Measurements from ENCODE around the gene MBD5. TPM values are rescaled to one million over a fixed set of nuclear protein-coding genes. Genes with fewer than 3 reads are reported as not detected.

Gene MBD5
- total RNA-seq, 1 experiment from 2014 or later: 25.1 TPM

- DNase-seq (ENCODE audit: extremely low read depth, low read depth): no peak
These were observed 271.5 kb downstream of the MBD5 start for GRCh38 chr2:148292431-148292830.

DNA sequence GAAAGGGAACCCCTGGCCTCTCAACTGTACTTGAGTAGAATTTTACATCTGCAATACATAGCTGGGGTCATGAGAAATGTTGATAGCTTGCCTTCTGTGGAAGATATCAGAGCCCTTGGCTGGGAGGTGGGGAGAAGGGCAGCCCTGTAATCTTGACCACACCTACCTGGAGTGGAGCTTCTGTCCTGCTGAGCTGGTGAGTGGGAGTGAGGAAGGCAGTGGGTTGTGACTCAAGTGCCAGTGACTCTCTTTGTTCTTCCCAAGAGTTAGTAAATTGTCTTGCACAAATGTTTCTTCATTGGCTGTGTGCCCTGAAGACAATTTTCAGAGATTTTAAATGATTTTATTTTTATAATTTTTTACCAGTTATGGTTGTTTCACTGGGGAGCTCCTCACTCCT, 277.3 kb downstream of the MBD5 start:
- DNase-seq (ENCODE audit: extremely low read depth, low read depth): no peak

DNA sequence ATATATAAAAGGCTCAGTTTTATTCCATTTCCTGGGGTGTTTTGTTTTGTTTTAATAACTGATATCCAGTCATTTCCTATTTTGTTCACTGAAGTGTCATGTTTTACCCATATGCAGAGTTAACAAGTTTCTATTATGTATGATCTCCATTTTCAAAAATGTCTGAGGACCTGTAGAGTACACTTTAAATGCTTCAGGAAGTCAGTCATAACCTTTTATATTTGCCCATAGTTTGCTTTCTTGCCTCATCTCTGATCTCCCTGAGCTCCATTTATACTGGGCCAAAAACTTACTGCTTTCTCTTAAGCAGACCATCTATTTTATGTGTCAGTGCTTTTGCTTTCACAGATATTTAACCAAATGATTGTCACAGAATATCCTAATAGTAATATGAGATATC, 278.7 kb downstream of the MBD5 start:
- DNase-seq (ENCODE audit: extremely low read depth, low read depth): no peak

DNA sequence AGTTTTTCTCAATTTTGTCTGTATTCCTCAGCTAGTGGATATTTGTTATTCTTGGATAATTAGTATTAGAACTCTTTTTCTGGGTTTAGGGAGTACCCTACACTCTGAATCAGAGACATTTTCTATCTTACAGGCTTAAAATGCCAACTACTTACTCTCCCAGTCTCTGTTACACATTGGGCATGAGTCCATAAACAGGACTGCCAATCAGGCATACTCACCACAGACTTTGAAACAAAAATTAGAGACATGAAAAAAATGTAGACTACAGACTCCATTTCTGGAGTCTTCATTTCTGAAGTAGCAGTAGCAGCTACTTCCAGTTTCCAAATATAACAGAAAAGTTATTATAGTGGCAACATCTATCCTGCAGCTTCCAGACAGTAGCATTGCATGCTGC, 279.7 kb downstream of the MBD5 start:
- DNase-seq (ENCODE audit: extremely low read depth, low read depth): no peak

DNA sequence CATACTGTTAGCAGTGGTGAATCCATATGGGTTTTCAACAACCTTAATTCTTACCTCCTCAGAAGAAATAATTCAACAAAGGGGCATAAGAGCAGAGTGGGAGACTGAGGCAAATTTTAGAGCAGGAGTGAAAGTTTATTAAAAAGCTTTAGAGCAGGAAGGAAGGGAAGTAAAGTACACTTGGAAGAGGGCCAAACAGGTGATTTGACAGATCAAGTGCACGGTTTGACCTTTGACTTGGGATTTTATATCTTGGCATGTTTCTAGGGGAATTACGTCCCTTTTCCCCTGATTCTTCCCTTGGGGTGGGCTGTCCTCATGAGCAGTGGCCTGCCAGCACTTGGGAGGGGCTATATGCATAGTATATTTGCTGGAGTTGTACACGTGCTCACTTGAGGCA, 280.5 kb downstream of the MBD5 start:
- DNase-seq (ENCODE audit: extremely low read depth, low read depth): no peak

DNA sequence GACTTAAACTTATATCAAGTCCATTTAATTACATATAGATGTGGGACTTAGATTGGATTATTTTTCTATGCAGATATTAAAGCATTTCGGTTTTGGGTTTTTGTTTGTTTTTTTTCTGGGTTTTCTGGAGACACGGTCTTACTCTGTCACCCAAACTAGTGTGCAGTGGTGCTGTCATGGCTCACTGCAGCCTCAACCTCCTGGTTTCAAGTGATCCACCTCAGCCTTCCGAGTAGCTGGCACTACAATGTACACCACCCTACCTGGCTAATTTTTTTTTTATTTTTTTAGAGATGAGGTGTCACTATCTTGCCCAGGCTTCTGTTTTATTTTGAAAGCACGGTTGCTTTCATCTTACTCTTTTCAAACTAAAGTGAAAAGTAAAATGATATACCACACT, 281.6 kb downstream of the MBD5 start:
- DNase-seq (ENCODE audit: extremely low read depth, low read depth): no peak

DNA sequence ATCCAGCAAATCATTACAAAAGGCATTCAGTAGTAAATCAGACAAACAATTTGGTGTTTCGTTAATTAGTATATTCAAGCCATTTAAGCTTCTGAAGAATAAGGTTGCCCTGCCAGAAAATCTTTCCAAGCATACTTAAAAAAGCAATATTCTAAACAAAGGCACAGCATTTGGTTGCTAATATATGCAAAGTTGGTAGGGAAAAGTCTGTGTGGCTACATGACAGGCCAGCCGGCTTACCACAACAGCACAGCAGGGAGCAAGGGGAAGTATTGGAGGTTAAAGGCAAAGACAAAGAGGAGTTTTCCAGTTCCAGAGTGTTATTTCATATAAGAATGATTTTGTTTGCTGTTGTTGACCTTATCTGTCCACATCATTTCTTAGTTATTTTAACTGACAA, 282.3 kb downstream of the MBD5 start:
- no peak for DNase-seq (ENCODE audit: extremely low read depth, low read depth)

GRCh38 chr2:148305476-148305875, 284.6 kb downstream of the MBD5 start:
- DNase-seq (ENCODE audit: extremely low read depth, low read depth): no peak

DNA sequence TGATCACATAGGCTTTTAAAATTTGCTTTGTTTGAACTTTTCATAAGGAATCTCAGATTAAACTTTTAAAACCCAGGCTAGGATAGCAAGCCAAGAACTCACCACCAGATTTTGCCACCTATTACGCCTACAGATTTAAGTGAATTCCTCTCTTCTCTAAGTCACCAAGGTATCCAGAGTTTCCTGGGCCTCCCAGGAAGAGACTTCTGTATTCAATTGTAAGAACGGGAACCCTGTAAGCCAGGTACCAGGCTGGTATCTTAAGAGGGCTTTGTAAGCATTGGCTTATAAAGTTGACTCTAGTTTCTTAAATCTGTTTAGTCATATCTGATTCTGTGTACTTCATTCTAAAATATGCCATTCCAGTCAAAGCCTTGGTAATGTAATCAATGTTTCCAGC, 285.1 kb downstream of the MBD5 start:
- no peak for DNase-seq (ENCODE audit: extremely low read depth, low read depth)

DNA sequence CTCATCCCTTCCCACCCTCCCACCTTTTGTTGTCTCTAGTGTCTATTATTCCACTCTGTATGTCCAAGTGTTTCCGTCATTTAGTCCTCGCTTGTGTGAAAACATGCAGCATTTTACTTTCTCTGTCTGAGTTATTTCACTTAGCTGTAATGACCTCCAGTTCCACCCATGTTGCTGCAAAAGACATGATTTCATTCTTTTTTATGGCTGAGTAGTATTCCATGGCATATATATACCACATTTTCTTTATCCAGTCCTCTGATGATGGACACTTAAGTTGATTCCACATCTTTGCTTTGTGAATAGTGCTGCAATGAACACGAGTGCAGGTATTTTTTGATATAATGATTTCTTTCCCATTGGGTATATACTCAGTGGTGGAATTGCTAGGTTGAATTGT, 296.7 kb downstream of the MBD5 start:
- DNase-seq (ENCODE audit: extremely low read depth, low read depth): no peak

DNA sequence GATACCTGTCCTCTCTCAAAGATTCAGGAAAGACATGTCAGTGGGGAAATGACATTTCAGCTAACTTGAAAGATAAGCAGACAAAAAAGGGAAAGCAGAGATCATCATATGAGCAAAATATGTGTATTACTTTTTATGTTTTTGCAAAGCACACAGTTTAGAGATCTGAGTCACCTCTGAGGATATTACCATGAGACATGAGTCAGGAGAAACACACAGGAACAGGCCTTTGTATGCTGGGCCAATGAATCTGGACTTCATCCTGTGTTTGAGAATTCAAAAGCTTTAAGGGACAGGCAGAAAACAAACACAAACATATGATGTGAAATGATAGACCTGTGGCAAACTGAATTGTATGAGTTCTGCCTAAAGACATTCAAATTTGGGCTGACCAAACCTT, 317.6 kb downstream of the MBD5 start:
- DNase-seq (ENCODE audit: extremely low read depth, low read depth): peak; percentile 5

GRCh38 chr2:148342086-148342485, 321.2 kb downstream of the MBD5 start:
- no peak for DNase-seq (ENCODE audit: extremely low read depth, low read depth)

- no peak for DNase-seq (ENCODE audit: extremely low read depth, low read depth)
These were observed 329.3 kb downstream of the MBD5 start for GRCh38 chr2:148350199-148350598.

DNA sequence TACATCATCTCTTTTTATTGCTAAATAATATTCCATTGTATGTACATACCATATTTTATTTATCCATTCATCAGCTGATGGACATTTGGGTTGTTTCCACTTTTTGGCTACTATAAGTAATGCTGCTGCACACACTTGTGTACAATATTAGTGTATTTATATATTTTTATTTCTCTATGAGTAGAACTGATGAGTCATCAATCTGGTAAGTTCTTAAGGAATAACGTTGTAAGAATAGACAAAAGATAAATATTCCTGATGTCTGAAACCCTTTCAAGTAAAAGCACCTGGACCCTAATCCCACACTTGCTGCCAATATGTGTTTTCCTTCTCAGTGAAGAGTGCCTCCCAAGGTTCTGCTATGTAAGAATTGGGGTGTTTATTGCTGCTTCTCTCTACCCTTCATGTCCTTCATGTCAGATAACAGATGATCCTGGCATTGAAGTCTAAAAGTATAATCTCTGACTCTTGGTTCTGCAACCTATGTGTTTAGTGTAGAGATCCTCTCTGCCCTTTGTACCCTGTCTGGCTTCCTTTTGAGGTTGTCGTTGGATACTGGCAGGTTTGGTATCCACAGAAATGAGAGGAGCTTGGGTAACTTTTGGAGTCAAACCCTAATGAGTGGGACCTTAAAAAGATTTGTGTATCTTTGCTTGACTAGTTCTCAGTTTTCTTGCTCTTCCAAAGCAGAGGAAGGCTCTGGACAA, 330.7 kb downstream of the MBD5 start:
- no peak for DNase-seq (ENCODE audit: extremely low read depth, low read depth)

- DNase-seq (ENCODE audit: extremely low read depth, low read depth): no peak
These were observed 337.5 kb downstream of the MBD5 start for GRCh38 chr2:148358375-148358774.

- no peak for DNase-seq (ENCODE audit: extremely low read depth, low read depth)
These were observed 339.8 kb downstream of the MBD5 start for GRCh38 chr2:148360662-148361061.

GRCh38 chr2:148362144-148362796, 341.4 kb downstream of the MBD5 start:
- DNase-seq (ENCODE audit: extremely low read depth, low read depth): no peak

DNA sequence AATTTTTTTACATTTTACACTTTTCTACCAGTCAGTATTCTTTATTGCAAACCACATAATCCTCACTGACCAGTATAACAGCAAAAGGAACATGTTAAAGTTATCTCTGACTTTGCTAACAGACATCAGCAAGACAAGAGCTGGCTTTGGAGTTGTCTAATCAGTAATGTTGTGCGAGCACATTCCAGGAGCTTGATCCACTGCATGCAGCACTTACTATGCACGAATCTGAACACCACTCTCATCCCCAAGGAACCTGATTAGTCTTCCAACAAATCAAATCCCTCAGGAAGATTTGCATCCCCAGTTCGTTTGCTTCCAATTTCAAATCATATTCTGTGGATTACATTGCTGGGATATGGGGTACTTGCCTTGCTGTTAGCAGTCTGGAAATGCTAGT, 354.3 kb downstream of the MBD5 start:
- no peak for DNase-seq (ENCODE audit: extremely low read depth, low read depth)

DNA sequence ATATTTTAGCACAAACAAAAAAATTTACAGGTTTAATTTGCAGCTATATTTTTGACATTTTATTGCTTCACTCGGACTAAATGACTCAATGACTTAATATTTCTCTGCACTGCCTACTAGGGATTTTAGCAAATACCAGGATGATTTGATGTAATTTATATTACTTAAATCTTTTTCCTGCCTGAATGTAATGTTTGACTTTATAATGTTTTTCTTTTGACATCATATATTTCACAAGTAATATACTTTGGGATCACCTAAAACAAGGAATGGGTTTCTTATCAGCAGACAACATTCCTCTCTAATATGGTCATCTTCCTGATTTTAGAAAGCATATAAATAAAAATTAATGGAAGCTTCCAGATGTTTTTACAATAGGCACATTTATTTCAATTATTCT, 370.4 kb downstream of the MBD5 start:
- no peak for DNase-seq (ENCODE audit: extremely low read depth, low read depth)

DNA sequence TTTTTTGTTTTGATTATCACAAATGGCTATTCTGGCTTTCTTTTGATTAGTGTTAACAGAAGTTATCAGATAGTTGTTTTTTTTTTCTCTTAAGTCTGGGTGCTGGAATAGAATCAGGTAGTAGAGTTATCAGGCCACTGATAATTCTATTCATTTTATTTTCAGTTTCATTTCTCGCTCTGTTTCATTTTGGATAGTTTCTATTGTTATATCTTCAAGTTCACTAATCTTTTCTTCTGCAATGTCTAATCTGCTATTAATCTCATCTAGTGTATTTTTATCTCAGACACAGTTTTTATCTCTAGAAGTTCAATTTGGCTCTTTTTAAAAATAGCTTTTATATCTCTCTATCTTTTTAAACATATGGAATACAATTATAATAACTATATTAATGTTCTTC, 381.9 kb downstream of the MBD5 start:
- no peak for DNase-seq (ENCODE audit: extremely low read depth, low read depth)

DNA sequence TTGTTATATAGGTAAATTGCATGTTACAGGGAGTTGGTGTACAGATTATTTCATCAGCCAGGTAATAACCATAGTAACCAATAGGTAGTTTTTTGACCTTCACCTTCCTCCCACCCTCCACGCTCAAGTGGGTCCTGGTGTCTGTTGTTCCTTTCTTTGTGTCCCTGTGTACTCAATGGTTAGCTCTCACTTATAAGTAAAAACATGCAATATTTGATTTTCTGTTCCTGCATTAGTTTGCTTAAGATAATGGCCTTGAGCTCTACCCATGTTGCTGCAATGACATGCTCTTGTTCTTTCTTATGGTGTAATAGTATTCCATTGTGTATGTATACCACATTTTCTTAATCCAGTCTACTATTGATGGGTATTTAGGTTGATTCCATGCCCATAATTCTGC, 390.0 kb downstream of the MBD5 start:
- DNase-seq (ENCODE audit: extremely low read depth, low read depth): no peak

DNA sequence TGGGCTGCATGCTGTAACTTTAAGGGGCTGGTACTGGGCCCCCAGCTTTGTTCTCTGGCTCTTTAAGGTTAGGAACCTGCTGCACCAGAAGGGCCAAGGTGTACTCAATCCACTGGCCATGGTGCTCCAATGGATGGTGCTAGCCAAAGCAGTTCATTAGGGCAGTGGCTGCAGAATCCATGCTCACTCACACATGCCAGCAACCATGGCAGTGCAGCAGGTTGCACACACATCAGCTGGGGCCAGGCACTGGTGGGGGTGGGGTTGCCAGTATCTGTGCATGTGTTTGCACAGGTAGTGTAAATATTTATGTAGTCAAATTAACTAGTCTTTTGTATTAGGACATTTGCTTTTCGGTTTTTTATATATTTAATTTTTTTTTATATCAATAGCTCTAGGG, 395.4 kb downstream of the MBD5 start:
- DNase-seq (ENCODE audit: extremely low read depth, low read depth): no peak

- DNase-seq (ENCODE audit: extremely low read depth, low read depth): no peak
These were observed 409.2 kb downstream of the MBD5 start for GRCh38 chr2:148430101-148430500.
